ENCODE data around the gene RGR.

DNA sequence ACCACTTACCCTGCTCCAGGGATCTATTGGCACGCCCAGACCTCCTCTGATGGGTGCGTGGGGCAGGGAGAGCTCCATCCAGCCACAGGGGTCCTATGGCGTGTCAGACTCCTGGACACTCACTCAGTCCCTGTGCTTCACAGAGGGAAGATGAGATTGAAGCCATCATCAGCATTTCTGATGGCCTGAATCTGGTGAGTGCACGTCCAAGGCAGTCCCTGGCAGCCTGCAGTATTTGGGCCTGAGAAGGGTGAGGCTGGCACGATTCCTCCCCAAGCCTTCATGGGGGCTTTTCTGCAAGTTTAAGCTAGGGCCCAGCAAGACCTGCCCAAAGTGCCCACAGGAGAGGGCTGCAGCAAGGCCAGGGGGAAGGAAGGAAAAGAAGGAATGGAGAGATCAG is 47.2 kb upstream of the RGR start:
- TF ChIP-seq, protein P1, sequence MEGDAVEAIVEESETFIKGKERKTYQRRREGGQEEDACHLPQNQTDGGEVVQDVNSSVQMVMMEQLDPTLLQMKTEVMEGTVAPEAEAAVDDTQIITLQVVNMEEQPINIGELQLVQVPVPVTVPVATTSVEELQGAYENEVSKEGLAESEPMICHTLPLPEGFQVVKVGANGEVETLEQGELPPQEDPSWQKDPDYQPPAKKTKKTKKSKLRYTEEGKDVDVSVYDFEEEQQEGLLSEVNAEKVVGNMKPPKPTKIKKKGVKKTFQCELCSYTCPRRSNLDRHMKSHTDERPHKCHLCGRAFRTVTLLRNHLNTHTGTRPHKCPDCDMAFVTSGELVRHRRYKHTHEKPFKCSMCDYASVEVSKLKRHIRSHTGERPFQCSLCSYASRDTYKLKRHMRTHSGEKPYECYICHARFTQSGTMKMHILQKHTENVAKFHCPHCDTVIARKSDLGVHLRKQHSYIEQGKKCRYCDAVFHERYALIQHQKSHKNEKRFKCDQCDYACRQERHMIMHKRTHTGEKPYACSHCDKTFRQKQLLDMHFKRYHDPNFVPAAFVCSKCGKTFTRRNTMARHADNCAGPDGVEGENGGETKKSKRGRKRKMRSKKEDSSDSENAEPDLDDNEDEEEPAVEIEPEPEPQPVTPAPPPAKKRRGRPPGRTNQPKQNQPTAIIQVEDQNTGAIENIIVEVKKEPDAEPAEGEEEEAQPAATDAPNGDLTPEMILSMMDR (conservative IDR thresholded peaks at IDR 0.05 in 1 of 2, IDR thresholded peaks at IDR 0.05 in 1 of 2; ENCODE audit: extremely low read depth in 1 of 2, insufficient read depth in 1 of 2, low read depth in 1 of 2, low read length in 2 of 2): no peak
- no peak for TF ChIP-seq EZH2 (IDR thresholded peaks at IDR 0.05; ENCODE audit: borderline replicate concordance, low read length)
